ENCODE measurements around the gene TOR1AIP2.

TOR1AIP2 gene

DNA sequence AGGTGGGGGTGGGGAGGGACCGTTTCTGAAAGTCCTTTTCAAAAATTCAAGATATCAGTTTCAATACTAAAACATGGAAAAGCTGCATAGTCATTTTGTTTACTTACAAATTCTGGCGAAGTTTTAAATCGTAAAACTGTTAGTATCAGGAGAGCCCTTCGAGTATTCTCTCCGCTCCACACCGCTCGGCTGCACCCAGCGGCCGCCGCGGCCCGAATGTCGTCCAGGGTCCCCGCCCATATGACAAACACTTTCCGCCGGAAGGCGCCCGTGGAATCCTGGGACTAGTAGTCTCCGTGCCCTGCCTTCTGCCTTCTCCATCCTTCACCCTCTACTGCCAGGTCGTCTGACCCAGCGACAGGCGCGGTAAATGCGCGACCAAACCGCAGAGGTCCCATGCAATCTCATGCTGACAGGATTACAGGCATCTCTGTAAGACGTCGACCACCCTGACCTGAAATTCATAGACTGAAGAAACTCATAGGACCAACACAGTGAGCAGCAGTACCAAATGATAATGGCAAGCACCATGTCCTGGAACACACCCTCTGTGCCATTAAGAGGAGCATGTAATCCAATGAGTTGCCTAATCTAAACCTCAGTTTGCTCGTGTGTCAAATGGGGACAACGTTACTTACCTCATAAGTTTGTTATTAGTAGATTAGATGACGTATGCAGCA, at the start of gene TOR1AIP2:
Gene TOR1AIP2 (minus strand): TSS at position 218 of the 680 bp plus-strand sequence. CDS start 25,138 bp downstream, outside the sequence.
- TF ChIP-seq, protein P1, sequence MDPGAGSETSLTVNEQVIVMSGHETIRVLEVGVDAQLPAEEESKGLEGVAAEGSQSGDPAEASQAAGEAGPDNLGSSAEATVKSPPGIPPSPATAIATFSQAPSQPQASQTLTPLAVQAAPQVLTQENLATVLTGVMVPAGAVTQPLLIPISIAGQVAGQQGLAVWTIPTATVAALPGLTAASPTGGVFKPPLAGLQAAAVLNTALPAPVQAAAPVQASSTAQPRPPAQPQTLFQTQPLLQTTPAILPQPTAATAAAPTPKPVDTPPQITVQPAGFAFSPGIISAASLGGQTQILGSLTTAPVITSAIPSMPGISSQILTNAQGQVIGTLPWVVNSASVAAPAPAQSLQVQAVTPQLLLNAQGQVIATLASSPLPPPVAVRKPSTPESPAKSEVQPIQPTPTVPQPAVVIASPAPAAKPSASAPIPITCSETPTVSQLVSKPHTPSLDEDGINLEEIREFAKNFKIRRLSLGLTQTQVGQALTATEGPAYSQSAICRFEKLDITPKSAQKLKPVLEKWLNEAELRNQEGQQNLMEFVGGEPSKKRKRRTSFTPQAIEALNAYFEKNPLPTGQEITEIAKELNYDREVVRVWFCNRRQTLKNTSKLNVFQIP (CRISPR knock-in tag; IDR thresholded peaks at IDR 0.05; ENCODE audit: borderline replicate concordance, low read depth), result no peak
- TF ChIP-seq, protein P2, sequence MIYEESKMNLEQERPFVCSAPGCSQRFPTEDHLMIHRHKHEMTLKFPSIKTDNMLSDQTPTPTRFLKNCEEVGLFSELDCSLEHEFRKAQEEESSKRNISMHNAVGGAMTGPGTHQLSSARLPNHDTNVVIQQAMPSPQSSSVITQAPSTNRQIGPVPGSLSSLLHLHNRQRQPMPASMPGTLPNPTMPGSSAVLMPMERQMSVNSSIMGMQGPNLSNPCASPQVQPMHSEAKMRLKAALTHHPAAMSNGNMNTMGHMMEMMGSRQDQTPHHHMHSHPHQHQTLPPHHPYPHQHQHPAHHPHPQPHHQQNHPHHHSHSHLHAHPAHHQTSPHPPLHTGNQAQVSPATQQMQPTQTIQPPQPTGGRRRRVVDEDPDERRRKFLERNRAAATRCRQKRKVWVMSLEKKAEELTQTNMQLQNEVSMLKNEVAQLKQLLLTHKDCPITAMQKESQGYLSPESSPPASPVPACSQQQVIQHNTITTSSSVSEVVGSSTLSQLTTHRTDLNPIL (CRISPR knock-in tag; IDR thresholded peaks at IDR 0.05; ENCODE audit: low read depth), result no peak
- TF ChIP-seq, protein P3, sequence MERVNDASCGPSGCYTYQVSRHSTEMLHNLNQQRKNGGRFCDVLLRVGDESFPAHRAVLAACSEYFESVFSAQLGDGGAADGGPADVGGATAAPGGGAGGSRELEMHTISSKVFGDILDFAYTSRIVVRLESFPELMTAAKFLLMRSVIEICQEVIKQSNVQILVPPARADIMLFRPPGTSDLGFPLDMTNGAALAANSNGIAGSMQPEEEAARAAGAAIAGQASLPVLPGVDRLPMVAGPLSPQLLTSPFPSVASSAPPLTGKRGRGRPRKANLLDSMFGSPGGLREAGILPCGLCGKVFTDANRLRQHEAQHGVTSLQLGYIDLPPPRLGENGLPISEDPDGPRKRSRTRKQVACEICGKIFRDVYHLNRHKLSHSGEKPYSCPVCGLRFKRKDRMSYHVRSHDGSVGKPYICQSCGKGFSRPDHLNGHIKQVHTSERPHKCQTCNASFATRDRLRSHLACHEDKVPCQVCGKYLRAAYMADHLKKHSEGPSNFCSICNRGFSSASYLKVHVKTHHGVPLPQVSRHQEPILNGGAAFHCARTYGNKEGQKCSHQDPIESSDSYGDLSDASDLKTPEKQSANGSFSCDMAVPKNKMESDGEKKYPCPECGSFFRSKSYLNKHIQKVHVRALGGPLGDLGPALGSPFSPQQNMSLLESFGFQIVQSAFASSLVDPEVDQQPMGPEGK (CRISPR knock-in tag; IDR thresholded peaks at IDR 0.05; ENCODE audit: borderline replicate concordance), result no peak
- no peak for TF ChIP-seq OSR1 (CRISPR knock-in tag; IDR thresholded peaks at IDR 0.05)
- TF ChIP-seq ZC3H10 (CRISPR knock-in tag; IDR thresholded peaks at IDR 0.05), result 0 out of 2 replicates have a peak, but pooled peaks have one; percentile 53
- TF ChIP-seq, protein P4, sequence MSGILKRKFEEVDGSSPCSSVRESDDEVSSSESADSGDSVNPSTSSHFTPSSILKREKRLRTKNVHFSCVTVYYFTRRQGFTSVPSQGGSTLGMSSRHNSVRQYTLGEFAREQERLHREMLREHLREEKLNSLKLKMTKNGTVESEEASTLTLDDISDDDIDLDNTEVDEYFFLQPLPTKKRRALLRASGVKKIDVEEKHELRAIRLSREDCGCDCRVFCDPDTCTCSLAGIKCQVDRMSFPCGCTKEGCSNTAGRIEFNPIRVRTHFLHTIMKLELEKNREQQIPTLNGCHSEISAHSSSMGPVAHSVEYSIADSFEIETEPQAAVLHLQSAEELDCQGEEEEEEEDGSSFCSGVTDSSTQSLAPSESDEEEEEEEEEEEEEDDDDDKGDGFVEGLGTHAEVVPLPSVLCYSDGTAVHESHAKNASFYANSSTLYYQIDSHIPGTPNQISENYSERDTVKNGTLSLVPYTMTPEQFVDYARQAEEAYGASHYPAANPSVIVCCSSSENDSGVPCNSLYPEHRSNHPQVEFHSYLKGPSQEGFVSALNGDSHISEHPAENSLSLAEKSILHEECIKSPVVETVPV (CRISPR knock-in tag; IDR thresholded peaks at IDR 0.05), result no peak
- ATAC-seq, result peak; percentile 77

DNA sequence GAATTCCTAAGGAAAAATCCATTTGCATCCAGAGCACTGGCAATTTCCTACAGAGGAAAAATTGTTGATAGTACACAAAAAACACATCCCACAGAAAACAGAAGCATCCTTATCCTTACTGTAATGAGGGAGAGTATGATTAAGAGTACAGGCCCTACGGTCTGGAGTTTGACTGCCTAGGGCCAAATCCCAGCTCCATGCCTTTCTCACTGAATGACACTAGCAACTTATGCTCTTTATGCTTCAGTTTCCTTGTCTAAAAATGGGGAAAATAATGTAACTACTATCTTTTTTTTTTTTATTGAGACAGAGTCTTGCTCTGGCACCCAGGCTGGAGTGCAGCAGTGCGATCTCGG, 49.2 kb upstream of the TOR1AIP2 start:
- TF ChIP-seq ESRRG (CRISPR knock-in tag; IDR thresholded peaks at IDR 0.05) (no peak), BACH2 (CRISPR knock-in tag; IDR thresholded peaks at IDR 0.05; ENCODE audit: borderline replicate concordance) (no peak), CSDC2 (CRISPR knock-in tag; IDR thresholded peaks at IDR 0.05) (no peak), PPARA (CRISPR knock-in tag; IDR thresholded peaks at IDR 0.05; ENCODE audit: borderline replicate concordance) (no peak), TCF4 (CRISPR knock-in tag; IDR thresholded peaks at IDR 0.05; ENCODE audit: borderline replicate concordance) (no peak), ZC3H10 (CRISPR knock-in tag; IDR thresholded peaks at IDR 0.05) (no peak), ZNF565 (CRISPR knock-in tag; conservative IDR thresholded peaks at IDR 0.05; ENCODE audit: low read depth) (no peak), ZNF8 (CRISPR knock-in tag; IDR thresholded peaks at IDR 0.05) (no peak), ZNF70 (CRISPR knock-in tag; IDR thresholded peaks at IDR 0.05) (no peak), RARB (CRISPR knock-in tag; IDR thresholded peaks at IDR 0.05) (no peak), SNAI2 (CRISPR knock-in tag; IDR thresholded peaks at IDR 0.05) (no peak), TOX (CRISPR knock-in tag; IDR thresholded peaks at IDR 0.05; ENCODE audit: borderline replicate concordance) (no peak), ZFP3 (CRISPR knock-in tag; IDR thresholded peaks at IDR 0.05) (no peak), ISL1 (CRISPR knock-in tag; IDR thresholded peaks at IDR 0.05) (no peak), ZFP30 (CRISPR knock-in tag; IDR thresholded peaks at IDR 0.05) (no peak), GLIS3 (CRISPR knock-in tag; IDR thresholded peaks at IDR 0.05) (no peak)
- TF ChIP-seq, protein P2 (CRISPR knock-in tag; IDR thresholded peaks at IDR 0.05; ENCODE audit: low read depth), result no peak
- TF ChIP-seq, protein P1 (CRISPR knock-in tag; IDR thresholded peaks at IDR 0.05; ENCODE audit: borderline replicate concordance, low read depth), result no peak
- TF ChIP-seq, protein P4 (CRISPR knock-in tag; IDR thresholded peaks at IDR 0.05), result no peak
- TF ChIP-seq, protein P3 (CRISPR knock-in tag; IDR thresholded peaks at IDR 0.05; ENCODE audit: borderline replicate concordance), result no peak
- ATAC-seq, result no peak; the same call in 2 of the 3 replicates

Data from SK-N-SH treated with all-trans-retinoic acid at 6 μM for 48 hours (cell line).